T-helper 2 cell (primary cell): ENCODE results near the gene INHA.

Experiments
- DNase-seq, 5 experiments: peaks; one replicate each; pipeline versions ENCODE4 v3.0.0 to v3.0.0-alpha.2; 2012 to 2022

INHA gene

DNA sequence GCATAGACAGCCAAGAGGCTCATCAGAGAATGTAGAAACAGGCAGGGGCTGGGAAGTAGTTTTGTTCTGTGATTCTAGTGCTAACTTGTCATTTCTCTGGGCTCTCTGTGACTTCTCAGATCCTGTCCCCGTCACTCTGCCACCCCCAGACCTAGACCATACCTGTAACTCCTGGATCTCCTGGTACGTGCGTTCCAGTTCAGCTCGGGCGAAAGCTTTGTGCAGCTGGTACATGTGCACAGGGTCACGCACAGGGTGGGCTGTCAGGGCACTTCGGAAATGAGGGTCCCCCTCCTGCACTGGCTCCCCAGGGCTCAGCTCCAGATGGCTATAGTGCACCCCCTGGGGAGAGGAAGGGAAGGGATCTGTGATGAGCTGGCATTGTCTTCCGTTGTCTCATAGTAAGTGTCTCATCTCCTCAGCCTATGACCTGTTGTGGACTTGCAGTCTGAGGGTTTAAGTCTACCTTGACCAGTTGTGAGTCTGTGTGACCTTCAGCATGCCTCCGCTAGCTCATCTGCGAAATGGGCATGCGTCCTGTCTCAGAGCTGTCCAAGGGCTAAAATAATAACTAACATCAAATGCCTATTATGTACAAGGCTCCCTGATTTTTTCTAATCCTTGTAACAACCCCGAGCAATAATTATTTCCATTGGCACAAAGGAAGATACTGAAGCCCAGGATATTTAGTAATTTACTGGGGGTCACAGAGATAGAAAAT lies 31.2 kb upstream of the INHA start:
- DNase-seq, result no peak

DNA sequence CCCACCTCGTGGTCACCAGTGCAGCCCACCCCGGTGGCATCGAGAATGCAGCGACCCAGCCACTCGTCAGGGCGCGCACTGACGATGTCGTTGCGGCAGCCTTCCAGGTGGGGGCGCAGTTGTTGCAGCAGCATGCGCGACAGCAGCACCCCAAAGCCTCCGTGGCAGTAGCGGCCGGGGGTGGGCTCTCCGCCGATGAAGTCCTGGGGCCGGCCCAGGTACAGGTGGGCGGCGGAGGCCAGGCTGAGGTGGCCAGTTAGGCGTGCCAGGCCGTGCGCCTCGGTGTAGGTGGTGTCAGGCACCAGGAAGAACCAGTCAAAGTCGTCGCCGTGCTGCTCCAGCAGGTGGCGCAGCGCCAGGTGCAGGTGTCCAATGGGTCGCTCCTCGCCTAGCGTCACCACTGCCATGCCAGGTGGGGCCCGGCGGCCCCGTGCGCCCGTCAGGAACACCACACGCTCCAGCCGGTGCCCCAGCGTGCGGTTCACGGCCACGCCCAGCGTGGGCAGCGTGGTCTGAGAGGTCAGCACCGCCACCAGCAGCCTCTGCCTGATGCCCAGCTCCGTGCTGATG lies 30.4 kb upstream of the INHA start:
- peak; percentile 69 to 85 (median 80) for DNase-seq

DNA sequence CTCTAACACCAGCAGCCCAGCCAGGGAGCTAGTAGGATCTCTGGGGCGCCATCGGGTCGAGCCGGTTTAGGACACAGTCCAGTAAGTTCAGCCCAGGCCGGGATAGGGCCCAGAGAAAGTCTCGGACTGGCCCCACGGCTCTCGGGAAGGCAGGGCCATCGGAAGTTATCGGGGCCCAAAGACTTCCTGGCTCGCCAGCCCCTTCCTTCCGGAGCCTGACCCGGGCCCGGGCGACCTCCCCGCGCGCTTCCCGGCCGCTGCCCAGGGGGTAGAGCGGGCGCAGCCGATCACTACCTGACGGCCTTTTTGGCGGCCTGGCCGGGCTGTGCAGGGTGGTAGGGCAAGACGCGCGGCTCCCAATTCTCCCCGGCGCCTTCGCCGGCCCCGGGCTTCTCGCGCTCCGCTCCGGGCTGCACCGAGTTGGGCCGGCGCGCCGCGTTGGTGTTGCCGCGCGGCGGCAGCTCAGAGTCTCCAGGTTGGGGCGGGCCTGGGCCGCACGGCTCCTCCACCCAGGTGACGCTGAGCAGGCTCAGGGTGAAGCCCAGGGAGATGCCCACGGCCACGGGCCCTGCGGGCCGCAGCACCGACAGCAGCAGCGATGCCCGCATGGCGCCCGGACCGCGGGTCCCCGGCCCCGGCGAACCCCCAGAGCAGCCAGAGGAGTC lies 29.0 kb upstream of the INHA start:
- DNase-seq, result no peak

DNA sequence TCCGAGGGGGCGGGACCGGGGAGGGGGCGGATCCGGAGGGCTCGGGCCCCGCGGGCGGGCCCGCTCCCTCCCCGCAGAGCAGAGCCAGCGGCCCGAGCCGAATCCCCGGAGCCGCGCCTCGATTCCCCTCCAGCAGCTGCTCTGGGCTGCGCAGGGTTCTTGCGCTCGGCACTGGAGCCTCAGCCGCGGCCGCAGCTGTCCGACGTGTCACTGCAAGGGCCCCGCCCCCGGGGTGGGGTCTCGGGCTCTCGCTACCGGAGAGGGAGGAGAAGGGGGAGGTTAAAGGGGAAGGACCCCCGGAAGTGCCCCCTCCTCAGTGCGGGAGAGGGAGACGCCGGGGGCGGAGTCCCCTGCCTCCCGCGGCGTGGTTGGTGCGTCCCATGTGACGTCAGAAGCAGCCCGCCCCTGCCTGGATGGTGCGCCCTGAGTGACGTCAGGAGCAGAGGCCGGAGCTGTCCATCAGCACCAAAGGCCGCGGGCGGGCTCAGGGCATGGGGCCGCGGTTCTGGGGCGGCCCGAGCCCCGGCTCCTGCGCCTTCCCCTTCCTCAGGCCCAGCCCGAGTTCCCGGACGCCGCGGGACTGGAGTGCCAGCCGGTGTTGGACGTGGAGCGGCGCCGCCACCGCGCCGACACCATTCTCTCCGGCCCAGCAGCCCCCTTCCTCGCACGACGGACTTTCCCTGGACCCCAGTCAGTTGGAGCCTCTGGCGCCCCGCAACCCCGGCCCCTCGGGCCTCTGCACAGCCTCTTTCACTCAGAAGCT lies 28.3 kb upstream of the INHA start, which contains the start of the genes CHPF and TMEM198:
CHPF (minus strand) TSS at position 214 of the 763 bp plus-strand sequence. CDS start 271 bp downstream, outside the sequence.
TMEM198 (plus strand) TSS at position 433 of the 763 bp plus-strand sequence. CDS start 700 bp downstream, outside the sequence.
- peak; percentile 76 to 94 (median 88) for DNase-seq

DNA sequence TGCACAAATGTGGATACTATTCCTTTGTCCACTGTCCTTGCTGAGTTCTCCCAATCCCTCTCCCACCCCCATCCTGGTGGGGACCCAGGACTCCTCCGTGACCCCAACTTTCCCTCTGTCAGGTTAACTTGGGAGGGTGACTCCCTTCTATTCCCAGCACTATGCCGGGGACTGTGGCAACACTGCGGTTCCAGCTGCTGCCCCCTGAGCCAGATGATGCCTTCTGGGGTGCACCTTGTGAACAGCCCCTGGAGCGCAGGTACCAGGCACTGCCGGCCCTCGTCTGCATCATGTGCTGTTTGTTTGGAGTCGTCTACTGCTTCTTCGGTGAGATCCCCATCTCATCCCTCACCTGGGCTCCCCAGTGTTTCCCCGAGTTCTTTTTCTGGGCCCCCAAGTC lies 27.5 kb upstream of the INHA start:
- DNase-seq, result no peak

DNA sequence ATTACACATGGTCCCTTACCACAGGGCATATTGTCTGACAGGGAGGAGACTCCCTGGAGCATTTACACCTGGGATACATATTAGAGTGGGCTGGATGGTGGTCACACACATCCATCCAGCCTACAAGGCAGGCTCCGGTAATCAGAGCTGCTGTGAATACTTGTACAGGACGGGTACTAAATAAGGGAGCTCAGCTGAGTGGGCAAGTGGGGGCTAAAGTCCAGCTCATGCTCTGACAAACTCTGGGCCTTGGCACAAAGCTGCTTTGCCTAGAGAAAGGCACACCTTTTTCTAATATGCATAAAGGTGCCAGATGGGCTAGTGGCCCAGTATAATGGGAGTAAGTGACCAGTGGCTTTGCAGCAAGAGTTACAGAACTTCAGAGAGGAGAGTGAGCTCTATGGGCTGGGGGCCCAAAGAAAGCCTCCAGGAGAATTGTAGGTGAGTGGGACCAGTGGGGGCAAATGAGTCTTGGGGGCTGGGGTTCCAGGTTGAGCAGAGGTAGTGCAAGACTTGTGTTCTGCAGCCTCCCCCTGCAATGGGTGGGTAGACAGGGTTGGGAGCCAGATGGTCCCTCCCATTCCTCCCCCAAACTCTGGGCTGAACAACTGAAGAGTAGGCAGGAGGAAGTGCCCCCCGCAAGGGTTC lies 26.7 kb upstream of the INHA start:
- DNase-seq, result no peak

DNA sequence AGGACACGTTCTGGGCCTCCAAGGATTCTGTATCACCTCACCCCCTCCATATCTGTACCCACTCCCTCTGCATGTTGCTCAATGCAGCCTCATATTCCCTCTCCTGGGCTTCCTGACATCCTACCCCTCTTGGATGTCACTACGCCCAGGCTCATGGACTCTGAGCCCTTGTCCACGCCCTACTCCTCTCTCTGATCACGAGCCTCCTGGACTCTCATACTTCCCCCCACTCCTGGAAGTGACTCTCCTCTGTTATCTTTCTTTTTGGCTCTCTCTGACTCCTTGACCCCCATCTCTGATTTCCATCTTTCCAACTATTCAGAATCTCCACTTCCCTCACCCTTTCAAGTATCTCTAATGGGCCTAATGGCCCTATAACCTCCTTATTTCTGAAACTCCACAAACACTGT lies 26.2 kb upstream of the INHA start:
- DNase-seq, result no peak

DNA sequence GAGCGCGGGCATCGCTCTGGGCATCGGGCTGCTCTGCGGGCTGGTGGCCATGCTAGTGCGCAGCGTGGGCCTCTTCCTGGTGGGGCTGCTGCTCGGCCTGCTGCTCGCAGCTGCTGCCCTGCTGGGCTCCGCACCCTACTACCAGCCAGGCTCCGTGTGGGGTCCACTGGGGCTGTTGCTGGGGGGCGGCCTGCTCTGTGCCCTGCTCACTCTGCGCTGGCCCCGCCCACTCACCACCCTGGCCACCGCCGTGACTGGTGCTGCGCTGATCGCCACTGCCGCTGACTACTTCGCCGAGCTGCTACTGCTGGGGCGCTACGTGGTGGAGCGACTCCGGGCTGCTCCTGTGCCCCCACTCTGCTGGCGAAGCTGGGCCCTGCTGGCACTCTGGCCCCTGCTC lies 24.5 kb upstream of the INHA start:
- DNase-seq, result no peak

DNA sequence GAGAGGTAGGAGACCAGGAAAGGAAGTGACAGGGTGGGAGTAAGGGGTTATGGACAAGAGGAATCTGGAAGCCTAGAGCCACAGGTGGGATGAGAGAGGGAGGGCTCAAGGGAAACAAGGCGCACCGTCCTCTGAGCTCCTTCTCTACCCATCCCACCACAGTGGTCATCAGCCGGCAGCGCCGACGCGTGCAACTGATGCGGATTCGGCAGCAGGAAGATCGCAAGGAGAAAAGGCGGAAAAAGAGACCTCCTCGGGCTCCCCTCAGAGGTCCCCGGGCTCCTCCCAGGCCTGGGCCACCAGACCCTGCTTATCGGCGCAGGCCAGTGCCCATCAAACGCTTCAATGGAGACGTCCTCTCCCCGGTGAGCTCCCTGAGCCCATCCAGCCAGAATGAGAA lies 23.1 kb upstream of the INHA start:
- no peak for DNase-seq

DNA sequence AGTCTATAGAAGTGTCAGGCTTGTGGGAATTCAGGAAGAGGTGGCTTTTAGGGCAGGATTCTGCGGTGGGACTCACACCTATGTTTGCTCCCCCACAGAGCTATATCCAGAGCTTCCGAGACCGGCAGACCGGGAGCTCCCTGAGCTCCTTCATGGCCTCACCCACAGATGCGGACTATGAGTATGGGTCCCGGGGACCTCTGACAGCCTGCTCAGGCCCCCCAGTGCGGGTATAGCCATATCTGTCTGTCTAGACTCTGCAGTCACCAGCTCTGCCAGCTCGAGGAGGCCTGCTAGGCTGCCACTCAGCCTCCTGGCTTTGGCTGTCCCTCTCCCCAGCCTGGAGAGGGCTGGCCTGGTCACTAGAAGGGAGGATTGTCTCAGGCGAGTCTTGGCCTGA lies 22.5 kb upstream of the INHA start:
- no peak for DNase-seq

DNA sequence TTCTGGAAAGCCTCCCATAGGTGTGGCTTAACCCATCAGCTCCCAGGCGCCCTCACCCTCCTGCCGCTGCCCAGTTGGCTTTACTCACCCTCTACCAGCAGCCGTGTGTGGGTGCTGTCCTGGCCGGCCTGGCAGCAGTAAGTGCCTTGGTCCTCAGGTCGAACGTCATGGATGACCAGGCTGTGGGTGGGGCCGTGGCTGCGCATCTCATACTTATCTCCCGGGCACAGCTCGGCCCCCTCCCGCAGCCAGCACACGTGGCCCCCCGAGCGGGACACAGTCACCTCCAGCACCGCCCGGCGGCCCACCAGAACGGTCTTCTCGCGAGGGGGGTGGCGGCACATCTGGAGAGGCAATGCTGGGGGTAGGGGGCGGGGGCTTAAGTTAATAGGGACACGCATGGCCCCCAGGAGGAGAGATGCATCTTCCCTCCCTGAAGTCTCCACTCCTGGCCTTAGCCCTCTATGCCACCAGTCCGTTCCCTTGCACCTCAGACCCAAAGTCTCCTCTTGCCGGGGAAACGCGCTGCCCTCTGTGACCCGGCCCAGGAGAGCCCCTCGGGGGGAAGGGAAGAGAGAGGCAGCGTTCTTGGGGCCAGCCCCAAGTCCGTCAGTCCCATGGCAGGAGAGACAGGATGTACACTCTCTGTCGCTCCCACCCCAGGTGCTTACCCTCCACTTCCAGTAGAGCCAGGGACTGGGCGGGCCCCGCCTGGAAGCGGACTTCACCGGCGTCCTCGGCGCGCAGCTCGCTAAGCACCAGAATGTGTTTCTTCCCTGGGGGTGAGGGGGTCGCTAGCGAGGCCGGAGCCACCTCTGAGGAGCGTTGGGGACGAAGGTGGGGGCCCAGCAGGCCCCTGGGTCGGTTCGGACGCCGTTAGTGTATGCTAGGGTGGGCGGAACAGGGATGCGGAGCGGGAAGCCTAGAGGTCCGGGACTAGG lies 20.4 kb upstream of the INHA start:
- DNase-seq, result peak in 1 of 5 experiments; percentile 19

DNA sequence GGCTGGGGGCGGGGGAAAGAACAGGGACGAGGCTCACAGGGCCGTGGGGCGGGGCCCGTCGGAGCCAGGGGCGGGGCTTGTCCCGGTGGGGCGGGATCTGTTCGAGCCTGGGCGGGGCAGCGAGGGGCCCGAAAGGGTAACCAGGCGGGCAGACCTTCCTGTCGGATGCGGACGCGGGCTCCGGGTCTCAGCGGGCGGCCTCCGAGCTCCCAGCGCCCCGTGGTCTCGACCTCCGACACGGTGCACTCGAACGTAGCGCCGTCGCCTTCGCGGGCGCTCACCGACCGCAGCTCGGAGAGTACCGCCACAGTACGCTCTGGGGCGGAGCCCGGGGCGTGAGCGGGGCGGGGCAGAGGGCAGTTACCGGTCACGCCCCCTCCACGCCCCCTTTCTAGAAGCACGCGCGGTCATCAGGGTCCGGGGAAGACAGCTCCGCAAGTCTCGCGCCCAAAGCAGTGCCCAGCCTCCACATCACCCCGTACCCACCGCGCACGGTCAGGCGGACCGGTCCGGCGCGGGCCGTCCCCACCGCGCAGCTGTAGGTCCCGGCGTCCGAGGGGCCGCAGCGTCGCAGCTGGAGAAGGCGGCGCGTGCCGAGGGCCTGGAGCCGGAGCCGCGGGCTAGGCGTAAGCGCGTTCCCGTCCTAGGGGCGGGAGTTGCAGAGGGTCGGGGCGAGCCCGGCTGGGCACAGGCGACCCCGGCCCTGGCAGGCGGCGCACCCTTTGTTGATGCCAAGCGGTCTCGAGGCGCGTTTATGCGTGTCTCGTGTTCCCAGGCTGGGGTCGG lies 19.5 kb upstream of the INHA start:
- DNase-seq, result peak; percentile 61 to 78 (median 67)

DNA sequence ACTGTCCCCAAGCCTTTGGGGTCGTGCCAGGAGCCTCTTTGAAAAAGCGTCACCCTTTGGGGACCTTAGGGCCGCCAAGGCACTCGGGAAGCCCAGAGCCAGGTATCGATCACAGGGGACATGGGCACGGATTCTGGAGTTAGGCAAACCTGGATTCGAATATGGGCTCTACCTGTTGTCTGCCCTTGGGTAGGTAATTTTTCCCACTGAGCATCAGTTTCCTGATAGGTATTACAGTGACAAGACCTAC lies 19.0 kb upstream of the INHA start:
- DNase-seq, result no peak

DNA sequence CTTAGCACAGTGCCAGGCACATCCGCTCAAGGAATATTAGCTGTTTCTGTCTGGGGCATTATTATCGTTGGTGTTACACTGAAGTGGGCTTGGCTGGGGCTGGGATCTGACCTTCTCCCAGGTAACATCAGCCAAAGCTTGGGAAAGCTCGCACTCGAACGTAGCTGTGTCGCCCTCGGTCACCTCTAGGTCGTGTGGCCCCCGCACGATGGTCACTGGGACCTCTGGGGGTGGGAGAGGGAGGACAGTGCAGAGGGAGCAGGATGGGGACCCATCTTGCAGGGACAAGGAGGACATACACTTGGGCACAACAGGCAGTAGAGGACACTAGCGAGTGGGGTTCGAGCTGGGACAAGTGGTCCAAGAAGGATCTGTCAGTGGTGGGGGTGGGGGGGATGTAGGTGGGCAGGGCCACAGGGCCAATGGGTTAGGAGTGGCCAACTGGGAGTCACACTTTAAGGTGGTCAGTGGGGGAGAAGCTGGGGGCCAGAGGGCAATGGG lies 18.6 kb upstream of the INHA start:
- DNase-seq, result no peak

DNA sequence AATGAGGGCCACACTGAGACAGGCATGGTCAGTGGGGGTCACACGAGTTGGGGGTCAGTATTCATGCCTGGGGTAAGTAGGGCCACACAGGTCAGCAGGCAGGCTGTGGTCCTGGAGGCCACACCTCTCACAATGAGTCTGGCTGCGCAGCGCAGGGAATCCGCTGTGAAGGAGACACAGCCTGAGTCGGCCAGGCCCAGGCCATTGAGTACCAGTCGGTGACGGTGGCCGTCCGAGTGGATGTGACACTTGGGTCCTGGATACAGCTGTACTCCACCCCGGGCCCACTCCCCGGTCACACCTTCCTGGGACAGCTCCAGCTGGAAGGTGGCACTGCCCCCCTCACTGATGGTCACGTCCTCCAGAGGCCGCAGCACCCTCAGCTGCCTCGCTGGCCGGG lies 17.8 kb upstream of the INHA start:
- no peak for DNase-seq

DNA sequence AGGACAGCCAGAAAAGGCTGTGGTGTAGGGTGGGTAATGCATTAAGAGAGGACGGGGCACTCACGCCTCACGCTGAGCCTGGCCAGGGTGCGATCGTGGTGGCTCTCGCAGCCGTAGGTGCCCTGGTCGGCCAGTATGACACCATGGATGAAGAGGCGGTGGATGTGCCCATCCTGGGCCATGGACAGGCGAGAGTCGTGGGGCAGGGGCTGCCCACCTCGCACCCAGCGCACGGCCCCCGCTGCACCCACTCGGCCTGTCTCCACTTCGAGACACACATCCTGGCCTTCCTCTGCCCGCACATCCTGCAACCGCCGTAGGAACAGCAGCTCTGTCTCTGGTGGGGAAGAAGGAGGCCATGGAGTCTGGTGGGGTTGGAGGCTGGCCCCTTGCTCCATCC lies 16.2 kb upstream of the INHA start:
- no peak for DNase-seq

DNA sequence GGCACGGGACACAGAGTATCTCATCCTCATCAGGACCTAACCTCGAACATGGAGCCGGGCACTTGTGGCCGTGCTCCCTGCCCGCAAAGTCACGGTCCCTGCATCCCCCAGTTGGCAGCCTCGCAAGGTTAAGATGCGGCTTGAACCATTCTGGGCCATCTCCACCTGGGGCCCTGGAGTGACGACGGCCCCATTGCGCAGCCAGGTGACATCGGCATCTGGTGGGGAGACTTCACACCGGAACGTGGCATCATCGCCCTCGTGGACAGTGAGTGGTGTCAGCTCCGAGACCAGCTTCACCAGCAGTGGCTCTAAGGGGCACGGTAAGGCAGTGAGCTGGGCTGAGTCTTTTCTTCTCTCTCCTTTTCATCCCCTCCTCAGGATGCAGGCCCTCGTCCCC lies 15.7 kb upstream of the INHA start:
- DNase-seq, result no peak

DNA sequence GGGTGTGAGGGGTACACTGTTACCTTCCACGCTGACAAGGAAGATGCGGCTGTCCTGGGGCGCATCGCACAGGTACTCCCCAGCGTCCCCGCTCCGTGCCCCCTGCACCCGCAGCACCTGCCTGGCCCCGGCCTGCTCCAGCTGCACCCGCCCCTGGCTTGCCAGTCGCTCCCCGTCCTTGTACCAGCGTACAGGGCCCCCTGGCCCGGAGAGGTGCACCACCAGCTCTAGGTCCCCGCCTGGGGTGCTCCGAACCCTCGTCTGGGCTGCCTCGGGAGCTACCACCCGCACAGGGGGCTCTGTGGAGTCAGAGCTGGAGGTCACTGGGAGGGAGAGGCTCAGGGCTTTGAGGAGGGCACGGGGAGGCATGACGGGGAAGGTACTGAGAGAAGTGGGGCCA lies 14.8 kb upstream of the INHA start:
- no peak for DNase-seq

DNA sequence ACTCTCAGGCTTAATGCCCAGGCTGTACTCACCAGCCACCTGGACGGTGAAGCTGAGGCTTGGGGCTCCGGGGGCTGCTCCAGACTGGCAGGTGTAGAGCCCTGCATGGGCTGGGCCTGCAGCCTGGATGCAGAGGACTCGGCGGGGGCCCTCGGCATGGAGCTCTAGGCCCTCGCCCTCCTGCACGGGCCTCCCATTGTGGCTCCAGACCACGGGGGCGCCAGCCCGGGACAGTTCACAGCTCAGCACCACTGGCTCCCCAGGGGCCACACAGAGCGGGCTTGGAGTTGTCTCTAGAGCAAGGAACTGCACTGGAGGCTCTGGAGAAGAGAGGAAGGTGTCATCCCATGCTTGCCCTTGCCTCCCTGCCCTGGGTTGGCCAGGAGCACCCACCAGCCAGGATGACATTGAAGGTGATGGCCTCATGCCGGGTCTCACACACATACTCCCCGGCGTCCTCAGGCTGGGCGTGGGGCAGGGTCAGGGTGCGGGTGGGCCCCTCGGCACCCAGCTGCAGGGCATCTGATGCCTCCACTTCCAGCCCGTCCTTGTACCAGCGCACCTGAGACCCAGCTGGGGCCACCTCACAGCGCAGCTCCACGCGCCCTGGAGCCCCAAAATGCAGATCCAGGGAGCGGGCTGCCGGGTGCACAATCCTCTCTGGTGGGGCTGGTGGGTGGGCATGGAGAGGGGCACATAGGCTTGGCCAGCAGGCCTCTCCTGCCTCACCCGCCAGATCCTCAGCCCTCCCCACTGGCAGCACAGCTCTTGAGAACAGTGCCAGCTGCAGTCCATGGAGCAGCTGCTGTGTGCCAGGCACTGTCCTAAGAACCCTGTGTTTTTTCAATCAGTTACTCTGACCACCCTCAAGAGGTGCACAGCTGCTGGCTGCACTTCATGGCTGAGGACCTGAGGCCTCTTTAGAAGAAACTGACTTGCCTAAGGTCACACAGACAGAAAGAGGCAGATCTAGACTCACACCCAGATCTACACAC lies 14.0 kb upstream of the INHA start:
- DNase-seq, result no peak
